Mesenchymal stem cell (in vitro differentiated cells and primary cell): ENCODE data around the gene SYNJ2.

Experiments used
- DNase-seq: peaks from one replicate; pipeline ENCODE4 v3.0.0-alpha.2; 2013
- H2AFZ ChIP-seq: one replicate; pipeline ENCODE4 v1.6.1; 2013; ENCODE audit warnings: low read depth, mild to moderate bottlenecking, control low read depth, inconsistent platforms, low read length, moderate library complexity
- H2AK5ac ChIP-seq: 2 replicates; pipeline ENCODE4 v1.6.1; 2013; ENCODE audit warnings: low read length, moderate library complexity, mild to moderate bottlenecking, inconsistent platforms; ENCODE audit not compliant: severe bottlenecking
- H2BK120ac ChIP-seq: one replicate; pipeline ENCODE4 v1.6.1; 2013; ENCODE audit warnings: low read depth, mild to moderate bottlenecking, inconsistent platforms, low read length, moderate library complexity
- H2BK12ac ChIP-seq, 2 experiments: one replicate each; pipeline ENCODE4 v1.6.1; 2013; ENCODE audit warnings: inconsistent platforms in 2 of 2, low read length in 2 of 2, mild to moderate bottlenecking in 2 of 2, moderate library complexity in 2 of 2, control low read depth in 1 of 2
- H2BK15ac ChIP-seq: one replicate; pipeline ENCODE4 v1.6.1; 2013; ENCODE audit warnings: mild to moderate bottlenecking, low read depth, inconsistent platforms; ENCODE audit not compliant: poor library complexity, severe bottlenecking
- H2BK5ac ChIP-seq: 2 replicates; pipeline ENCODE4 v1.6.1; 2013; ENCODE audit warnings: low read depth, mild to moderate bottlenecking, low read length, control low read depth, inconsistent platforms; ENCODE audit not compliant: poor library complexity, severe bottlenecking
- H3K14ac ChIP-seq, 2 experiments: one replicate each; pipeline ENCODE4 v1.6.1; 2013; ENCODE audit warnings: inconsistent platforms in 2 of 2, low read length in 2 of 2, control low read depth in 1 of 2, mild to moderate bottlenecking in 1 of 2, moderate library complexity in 1 of 2
- H3K18ac ChIP-seq, 2 experiments: one replicate each; pipeline ENCODE4 v1.6.1; 2013; ENCODE audit warnings: inconsistent platforms in 2 of 2, low read length in 2 of 2, control low read depth in 1 of 2, low read depth in 1 of 2, mild to moderate bottlenecking in 1 of 2
- H3K23ac ChIP-seq, 2 experiments: one replicate each; pipeline ENCODE4 v1.6.1; 2013; ENCODE audit warnings: inconsistent platforms in 2 of 2, low read length in 2 of 2, mild to moderate bottlenecking in 2 of 2, moderate library complexity in 2 of 2, control low read depth in 1 of 2
- H3K27ac ChIP-seq: 2 replicates; pipeline ENCODE4 v1.5.1; 2013; ENCODE audit warnings: mild to moderate bottlenecking, moderate library complexity, low read length, control low read depth, inconsistent platforms; ENCODE audit not compliant: poor library complexity, severe bottlenecking
- H3K27me3 ChIP-seq, 2 experiments: 2 replicates each; pipeline versions ENCODE4 v1.6.1 to v1.7.0; 2013; ENCODE audit warnings: low read length in 2 of 2, mild to moderate bottlenecking in 2 of 2, moderate library complexity in 2 of 2, control low read depth in 1 of 2, inconsistent platforms in 1 of 2; ENCODE audit not compliant: control insufficient read depth in 1 of 2, insufficient read depth in 1 of 2
- H3K36me3 ChIP-seq, 2 experiments: 2 replicates each; pipeline versions ENCODE4 v1.6.1 to v1.7.0; 2013; ENCODE audit warnings: low read length in 2 of 2, control low read depth in 1 of 2, inconsistent platforms in 1 of 2, low read depth in 1 of 2, mild to moderate bottlenecking in 1 of 2; ENCODE audit not compliant: insufficient read depth in 2 of 2, control insufficient read depth in 1 of 2
- H3K4ac ChIP-seq, 2 experiments: one replicate each; pipeline ENCODE4 v1.6.1; 2013; ENCODE audit warnings: inconsistent platforms in 2 of 2, low read length in 2 of 2, mild to moderate bottlenecking in 2 of 2, moderate library complexity in 2 of 2, control low read depth in 1 of 2, low read depth in 1 of 2
- H3K4me1 ChIP-seq: 2 replicates; pipeline ENCODE4 v1.6.1; 2013; ENCODE audit warnings: low read depth, low read length, control low read depth; ENCODE audit not compliant: control insufficient read depth, insufficient read depth
- H3K4me2 ChIP-seq: 2 replicates; pipeline ENCODE4 v1.6.1; 2013; ENCODE audit warnings: low read length, mild to moderate bottlenecking, inconsistent platforms; ENCODE audit not compliant: poor library complexity, severe bottlenecking
- H3K4me3 ChIP-seq, 2 experiments: 2 replicates each; pipeline versions ENCODE4 v1.5.1 to v1.7.0; 2013; ENCODE audit warnings: low read length in 2 of 2, mild to moderate bottlenecking in 2 of 2, control low read depth in 1 of 2, low read depth in 1 of 2; ENCODE audit not compliant: insufficient read depth in 1 of 2
- H3K79me1 ChIP-seq: replicated peaks from 2 replicates; pipeline ENCODE4 v1.6.1; 2013; ENCODE audit warnings: mild to moderate bottlenecking, control low read depth, low read length, inconsistent platforms; ENCODE audit not compliant: poor library complexity, severe bottlenecking
- H3K9ac ChIP-seq: 2 replicates; pipeline ENCODE4 v1.7.0; 2013; ENCODE audit warnings: mild to moderate bottlenecking, low read length, moderate library complexity
- H3K9me3 ChIP-seq: 2 replicates; pipeline ENCODE4 v1.7.0; 2013; ENCODE audit warnings: mild to moderate bottlenecking, low read length; ENCODE audit not compliant: control insufficient read depth
- H4K8ac ChIP-seq: one replicate; pipeline ENCODE4 v1.6.1; 2013; ENCODE audit warnings: inconsistent platforms, mild to moderate bottlenecking, low read length, moderate library complexity
- H4K91ac ChIP-seq: one replicate; pipeline ENCODE4 v1.6.1; 2013; ENCODE audit warnings: mild to moderate bottlenecking, low read length, inconsistent platforms
- WGBS: methylation state at CpG from one replicate; pipeline ENCODE4 v1.1.7; 2013; ENCODE audit warnings: mixed read lengths; 5-methylcytosine and 5-hydroxymethylcytosine counted together

The SYNJ2 gene

GRCh38 chr6:157954150-157955117, 27.2 kb upstream of the SYNJ2 start:
- Histone ChIP-seq H2BK120ac (no peak overlapping the region), H2AK5ac (no peak overlapping the region), H3K79me1 (no peaks in the 10 kb centered on the region), H3K27me3 (no peaks in the 10 kb centered on the region), H2BK15ac (no peak overlapping the region), H3K14ac (peak overlapping the region in 1 of 2 experiments; percentile 41), H3K4me1 (no peaks in the 10 kb centered on the region), H4K8ac (no peak overlapping the region), H3K4ac (no peak overlapping the region), H2BK5ac (no peak overlapping the region), H3K9me3 (peaks cover 19% of the 10 kb centered on the region), H3K27ac (no peak overlapping the region), H3K9ac (peak overlapping the region; percentile 55), H3K36me3 (no peaks in the 10 kb centered on the region), H3K23ac (no peak overlapping the region), H3K4me3 (peak overlapping the region in 1 of 2 experiments; percentile 59), H4K91ac (no peak overlapping the region), H2AFZ (no peak overlapping the region), H3K18ac (no peak overlapping the region), H2BK12ac (no peak overlapping the region), H3K4me2 (no peak overlapping the region)
- WGBS = 84% methylated on average over 33 of the region's 34 CpGs
- DNase-seq = no peak

- Histone ChIP-seq H3K9ac (no peak overlapping the region), H2BK5ac (no peak overlapping the region), H3K18ac (no peak overlapping the region), H3K36me3 (no peaks in the 10 kb centered on the region), H2BK15ac (no peak overlapping the region), H3K4ac (no peak overlapping the region), H3K27me3 (no peaks in the 10 kb centered on the region), H3K14ac (no peak overlapping the region), H3K27ac (no peak overlapping the region), H2AK5ac (no peak overlapping the region), H3K79me1 (no peaks in the 10 kb centered on the region), H4K8ac (no peak overlapping the region), H3K4me1 (no peaks in the 10 kb centered on the region), H2BK12ac (no peak overlapping the region), H2AFZ (no peak overlapping the region), H3K4me3 (no peak overlapping the region), H3K4me2 (no peak overlapping the region), H2BK120ac (no peak overlapping the region), H3K9me3 (peaks cover 28% of the 10 kb centered on the region), H4K91ac (no peak overlapping the region), H3K23ac (no peak overlapping the region)
- 97% methylated on average over 6 of the region's 6 CpGs for WGBS
- DNase-seq = no peak
Observed at GRCh38 chr6:157955675-157956074, 26.0 kb upstream of the SYNJ2 start.

GRCh38 chr6:157956171-157956730, 25.4 kb upstream of the SYNJ2 start:
- no peak overlapping the region for H3K14ac ChIP-seq
- no peaks in the 10 kb centered on the region for H3K79me1 ChIP-seq
- no peak overlapping the region for H2BK120ac ChIP-seq
- H3K4me2 ChIP-seq = no peak overlapping the region
- H3K27me3 ChIP-seq = no peaks in the 10 kb centered on the region
- H2BK12ac ChIP-seq = no peak overlapping the region
- no peak overlapping the region for H4K91ac ChIP-seq
- no peak overlapping the region for H3K27ac ChIP-seq
- DNase-seq = no peak
- H3K4me1 ChIP-seq = no peaks in the 10 kb centered on the region
- H2AK5ac ChIP-seq = no peak overlapping the region
- no peaks in the 10 kb centered on the region for H3K36me3 ChIP-seq
- no peak overlapping the region for H3K4ac ChIP-seq
- no peak overlapping the region for H4K8ac ChIP-seq
- no peak overlapping the region for H2BK5ac ChIP-seq
- H3K18ac ChIP-seq = no peak overlapping the region
- 89% methylated on average over 12 of the region's 12 CpGs for WGBS
- no peak overlapping the region for H2AFZ ChIP-seq
- H3K9me3 ChIP-seq = peaks cover 28% of the 10 kb centered on the region
- no peak overlapping the region for H3K9ac ChIP-seq
- H2BK15ac ChIP-seq = no peak overlapping the region
- no peak overlapping the region for H3K23ac ChIP-seq
- H3K4me3 ChIP-seq = no peak overlapping the region

- H3K79me1 ChIP-seq = no peaks in the 10 kb centered on the region
- H3K18ac ChIP-seq = no peak overlapping the region
- H3K4me1 ChIP-seq = peaks cover 2% of the 10 kb centered on the region
- no peak overlapping the region for H3K4me3 ChIP-seq
- H4K8ac ChIP-seq = no peak overlapping the region
- no peak for DNase-seq
- H3K27ac ChIP-seq = no peak overlapping the region
- H4K91ac ChIP-seq = no peak overlapping the region
- H3K9me3 ChIP-seq = peaks cover 28% of the 10 kb centered on the region
- no peak overlapping the region for H2AK5ac ChIP-seq
- no peak overlapping the region for H2BK5ac ChIP-seq
- H3K4ac ChIP-seq = no peak overlapping the region
- H3K36me3 ChIP-seq = no peaks in the 10 kb centered on the region
- H3K4me2 ChIP-seq = no peak overlapping the region
- H3K14ac ChIP-seq = no peak overlapping the region
- no peak overlapping the region for H2BK12ac ChIP-seq
- no peak overlapping the region for H2BK15ac ChIP-seq
- no peak overlapping the region for H3K23ac ChIP-seq
- H2BK120ac ChIP-seq = no peak overlapping the region
- no CpG with 5 or more reads among the region's 1 CpG for WGBS
- H2AFZ ChIP-seq = no peak overlapping the region
- no peak overlapping the region for H3K9ac ChIP-seq
- no peaks in the 10 kb centered on the region for H3K27me3 ChIP-seq
Observed at GRCh38 chr6:157959451-157960227, 22.0 kb upstream of the SYNJ2 start.
